IMR-90 (cell line): ENCODE measurements around the gene TUBGCP3. TPM values are rescaled to one million over a fixed set of nuclear protein-coding genes. Genes with fewer than 3 reads are reported as not detected.
A peak's percentile ranks its signal among the peaks of the same experiment; 100 is the strongest.

ENCODE experiments used
- FOS ChIP-seq: fragments of 150-350 bp; IDR thresholded peaks from 2 replicates; pipeline ENCODE4 v1.6.1; 2016; ENCODE audit warnings: low read depth, low read length
- MAZ ChIP-seq: IDR thresholded peaks from 2 replicates; pipeline ENCODE4 v1.6.1; 2012; ENCODE audit warnings: low read depth, mild to moderate bottlenecking, low read length, improper control_type of control experiment, moderate library complexity, borderline replicate concordance
- MXI1 ChIP-seq: IDR thresholded peaks from 2 replicates; pipeline ENCODE4 v1.6.1; 2012; ENCODE audit warnings: low read depth, mild to moderate bottlenecking, low read length, moderate library complexity, borderline replicate concordance
- RAD21 ChIP-seq: IDR thresholded peaks from 2 replicates; pipeline ENCODE4 v1.6.1; 2012; ENCODE audit warnings: low read length, improper control_type of control experiment
- RFX5 ChIP-seq: IDR thresholded peaks from 2 replicates; pipeline ENCODE4 v1.8.0; 2012; ENCODE audit warnings: low read depth, mild to moderate bottlenecking, low read length, moderate library complexity
- polyA plus RNA-seq, 3 experiments: library from polyadenylated mRNA; depleted of rRNA; stranded (reverse); fragments of >200 nt; gene quantifications; 2 replicates each; pipeline ENCODE4 v1.2.3, GENCODE V29; 2012; ENCODE audit warnings: low replicate concordance in 1 of 3
- total RNA-seq: library from RNA; depleted of rRNA; stranded (reverse); fragments of >200 nt; gene quantifications from 2 replicates; pipeline ENCODE4 v1.2.3, GENCODE V29; 2012
- TF ChIP-seq, protein P1 (sequence below): conservative IDR thresholded peaks from 2 replicates; pipeline ENCODE4 v1.5.1; 2012; ENCODE audit warnings: mild to moderate bottlenecking, low read depth, low read length, improper control_type of control experiment

Gene TUBGCP3
- total and polyA plus RNA-seq, 2 of the 4 experiments (the other 2 are of a cell fraction) = 16.0 to 17.8 TPM

DNA sequence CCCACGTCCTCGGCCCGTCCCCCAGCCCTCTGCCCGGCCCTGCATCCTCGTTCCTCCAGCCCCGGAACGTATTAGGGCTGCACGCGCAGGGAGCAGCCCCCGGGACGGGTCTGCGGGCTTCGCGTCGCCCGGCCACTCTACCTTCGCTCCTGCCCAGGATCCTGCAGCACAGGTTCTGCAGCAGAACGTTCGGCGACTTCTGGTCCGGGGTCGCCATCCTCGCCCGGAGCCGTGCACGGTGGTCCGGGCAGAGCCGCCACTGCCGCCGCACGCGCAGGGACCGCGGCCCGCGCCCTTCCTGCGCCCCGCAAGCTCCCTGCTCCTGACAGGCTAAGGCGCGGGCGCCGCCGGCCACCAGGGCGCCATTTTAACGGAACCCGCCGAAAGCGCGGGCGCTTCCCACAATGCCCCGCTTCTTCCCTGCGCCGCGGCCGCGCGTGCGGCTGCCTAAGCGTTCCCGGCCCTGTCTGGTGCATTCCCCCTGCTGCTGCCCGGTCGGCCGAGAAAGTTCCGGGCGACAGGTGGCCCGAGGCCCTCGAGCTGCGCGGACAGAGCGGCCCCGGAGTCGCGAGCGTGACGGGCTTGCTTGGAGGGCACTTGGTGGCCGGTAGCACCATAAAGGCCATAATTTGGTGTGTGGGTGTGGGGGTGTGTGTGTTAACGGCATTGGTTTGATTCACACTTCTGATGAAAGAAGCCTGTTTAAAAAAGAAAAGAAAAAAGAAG is at the start of gene TUBGCP3 (continued):
- TF ChIP-seq RFX5 (no peak), MAZ (peak; percentile 22; the same call in 1 of the 2 replicates), FOS (no peak), MXI1 (peak; percentile 76), RAD21 (peak; percentile 27; the same call in 1 of the 2 replicates)
- TF ChIP-seq, protein P1, sequence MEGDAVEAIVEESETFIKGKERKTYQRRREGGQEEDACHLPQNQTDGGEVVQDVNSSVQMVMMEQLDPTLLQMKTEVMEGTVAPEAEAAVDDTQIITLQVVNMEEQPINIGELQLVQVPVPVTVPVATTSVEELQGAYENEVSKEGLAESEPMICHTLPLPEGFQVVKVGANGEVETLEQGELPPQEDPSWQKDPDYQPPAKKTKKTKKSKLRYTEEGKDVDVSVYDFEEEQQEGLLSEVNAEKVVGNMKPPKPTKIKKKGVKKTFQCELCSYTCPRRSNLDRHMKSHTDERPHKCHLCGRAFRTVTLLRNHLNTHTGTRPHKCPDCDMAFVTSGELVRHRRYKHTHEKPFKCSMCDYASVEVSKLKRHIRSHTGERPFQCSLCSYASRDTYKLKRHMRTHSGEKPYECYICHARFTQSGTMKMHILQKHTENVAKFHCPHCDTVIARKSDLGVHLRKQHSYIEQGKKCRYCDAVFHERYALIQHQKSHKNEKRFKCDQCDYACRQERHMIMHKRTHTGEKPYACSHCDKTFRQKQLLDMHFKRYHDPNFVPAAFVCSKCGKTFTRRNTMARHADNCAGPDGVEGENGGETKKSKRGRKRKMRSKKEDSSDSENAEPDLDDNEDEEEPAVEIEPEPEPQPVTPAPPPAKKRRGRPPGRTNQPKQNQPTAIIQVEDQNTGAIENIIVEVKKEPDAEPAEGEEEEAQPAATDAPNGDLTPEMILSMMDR = no peak
